GM18502 (cell line): ENCODE results near the gene CIAO3.

Experiments
- ATAC-seq: cut with Tn5 transposase; IDR thresholded peaks from one replicate; pipeline ENCODE4 v1.9.1; 2021; ENCODE audit warnings: mild to moderate bottlenecking; ENCODE audit not compliant: unreplicated experiment, poor library complexity

Gene CIAO3

DNA sequence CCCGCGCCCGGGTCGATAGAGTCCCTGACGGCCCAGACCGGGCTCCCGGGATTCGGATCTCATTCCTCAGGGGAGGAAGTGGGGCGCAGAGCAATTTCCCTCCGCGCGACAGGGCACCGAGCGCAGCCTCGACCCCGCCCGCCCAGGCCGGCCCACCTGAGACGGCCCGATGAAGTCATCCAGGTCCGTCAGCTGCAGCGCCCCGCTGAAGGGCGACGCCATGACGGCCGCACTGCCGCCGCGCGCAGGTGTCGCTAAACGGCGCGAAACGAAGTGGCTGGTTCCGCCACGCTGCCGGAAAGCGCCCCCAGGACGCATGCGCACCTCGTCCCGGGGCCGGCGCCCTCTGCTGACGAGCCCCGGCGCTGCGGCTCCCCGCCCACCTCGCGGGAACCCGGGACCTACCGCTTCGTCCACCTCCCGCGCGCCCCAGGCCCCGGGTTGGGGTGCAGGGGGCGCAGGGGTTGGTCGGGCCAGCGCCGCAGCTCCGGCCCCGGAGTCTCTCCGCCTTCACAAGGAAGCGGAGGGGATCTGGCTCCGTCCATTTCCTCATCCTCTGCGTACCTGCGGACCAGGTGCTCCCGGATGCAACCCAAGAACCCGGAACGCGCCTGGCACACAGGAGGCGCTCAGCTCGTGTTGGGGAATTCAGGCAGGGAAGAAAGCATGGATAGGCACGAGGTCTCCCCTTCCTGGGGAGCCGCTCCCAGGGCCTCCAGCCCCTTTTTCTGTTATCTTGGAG is at the start of gene CIAO3:
Gene CIAO3, minus strand, starts transcription at position 234 of the 742 bp plus-strand sequence. Its CDS starts 12 bp downstream, at position 222.
- ATAC-seq: peak; percentile 62

DNA sequence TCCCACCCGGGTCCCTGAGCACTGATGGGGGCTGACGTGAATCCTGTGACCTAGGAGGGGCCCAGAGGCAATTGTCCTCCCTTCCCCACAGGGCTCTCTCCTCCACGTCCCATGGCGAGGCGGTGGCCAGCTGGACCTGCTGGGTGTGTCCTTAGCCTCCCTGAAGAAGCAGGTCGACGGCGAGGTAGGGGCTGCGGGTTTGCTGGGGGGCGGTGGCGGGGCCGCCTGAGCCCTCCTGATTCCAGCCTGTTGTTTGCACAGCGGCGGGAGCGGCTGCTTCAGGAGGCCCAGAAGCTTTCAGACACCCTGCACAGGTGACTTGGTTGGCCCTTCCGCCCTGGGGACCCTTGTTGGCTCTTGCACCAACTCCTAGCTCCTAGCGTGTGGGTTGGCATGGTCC is 49.3 kb upstream of the CIAO3 start:
- no peak for ATAC-seq

DNA sequence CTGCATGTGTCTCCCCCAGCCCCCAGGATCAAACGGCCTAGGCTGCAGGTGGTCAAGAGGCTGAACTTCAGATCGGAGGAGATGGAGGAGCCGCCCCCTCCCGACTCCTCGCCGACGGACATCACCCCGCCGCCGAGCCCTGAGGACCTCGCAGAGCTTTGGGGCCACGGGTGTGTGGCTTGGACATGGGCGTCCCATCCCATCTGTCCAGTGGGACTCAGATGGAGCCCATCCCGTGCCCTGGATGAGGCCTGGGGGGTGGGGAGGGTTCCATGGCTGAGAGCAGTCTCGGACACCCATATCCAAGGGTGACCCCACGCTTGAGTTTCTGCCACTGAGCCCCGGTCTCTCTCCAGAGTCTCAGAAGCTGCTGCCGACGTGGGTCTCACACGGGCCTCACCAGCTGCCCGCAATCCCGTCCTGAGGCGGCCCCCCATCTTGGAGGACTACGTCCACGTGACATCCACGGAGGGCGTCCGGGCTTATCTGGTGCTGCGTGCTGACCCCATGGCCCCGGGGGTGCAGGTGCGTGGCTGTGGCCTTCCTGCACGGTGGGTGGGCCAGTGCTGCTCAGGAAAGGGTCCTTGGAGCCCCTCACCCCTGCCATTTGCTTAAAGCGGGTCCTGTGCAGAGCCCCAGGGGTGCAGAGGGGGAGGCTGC is 48.5 kb upstream of the CIAO3 start:
- ATAC-seq: no peak

DNA sequence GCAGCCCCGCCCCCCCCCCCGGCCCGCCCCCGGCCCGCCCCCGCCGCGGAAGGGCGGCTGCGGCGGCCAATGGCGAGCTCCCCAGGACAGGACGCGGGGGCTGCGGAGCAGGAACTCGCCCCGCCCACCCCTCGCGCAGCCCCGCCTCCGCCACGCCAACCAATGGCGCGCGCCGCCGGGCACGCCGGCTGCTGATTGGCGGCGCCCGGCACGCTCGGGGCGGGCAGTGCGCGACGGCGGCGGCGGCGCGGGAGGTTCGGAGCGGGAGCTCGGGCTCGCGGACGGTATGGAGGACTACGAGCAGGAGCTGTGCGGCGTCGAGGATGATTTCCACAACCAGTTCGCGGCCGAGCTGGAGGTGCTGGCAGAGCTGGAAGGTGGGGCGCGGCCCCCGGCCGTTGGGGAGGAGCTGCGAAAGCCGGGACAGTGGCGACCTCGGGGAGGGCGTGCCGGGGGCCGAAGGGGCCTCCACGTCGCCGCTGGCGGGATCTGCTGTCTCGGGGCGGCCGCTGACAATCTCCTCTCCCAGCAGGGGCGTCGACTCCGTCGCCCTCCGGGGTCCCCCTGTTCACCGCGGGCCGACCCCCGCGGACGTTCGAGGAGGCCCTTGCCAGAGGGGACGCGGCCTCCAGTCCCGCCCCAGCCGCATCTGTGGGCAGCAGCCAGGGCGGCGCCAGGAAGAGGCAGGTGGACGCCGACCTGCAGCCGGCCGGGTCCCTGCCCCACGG is 47.8 kb upstream of the CIAO3 start, which contains the start of gene CHTF18:
Gene CHTF18, plus strand, starts transcription at position 222 of the 728 bp plus-strand sequence. Its CDS starts 65 bp downstream, at position 287.
- peak; percentile 78 for ATAC-seq

DNA sequence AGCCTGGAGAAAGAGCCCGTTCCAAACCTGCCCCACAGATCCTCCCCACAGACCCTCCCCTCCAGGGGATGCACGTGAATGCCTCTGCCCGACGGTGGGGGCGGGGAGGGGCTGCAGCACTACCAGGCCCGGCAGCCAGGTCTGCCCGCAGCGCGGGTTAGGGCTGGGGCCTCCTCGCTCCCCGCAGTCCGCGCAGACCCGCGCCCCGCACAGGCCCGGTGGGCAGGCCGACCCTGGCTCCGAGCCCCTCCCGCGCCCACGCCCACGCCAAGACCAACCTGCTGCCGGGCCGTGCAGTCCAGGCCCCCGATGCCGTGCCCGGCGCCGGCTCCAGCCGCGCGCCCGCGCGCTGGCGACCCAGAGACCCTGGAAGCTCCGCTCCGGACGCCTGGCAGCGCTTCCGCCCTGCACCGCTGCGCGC is 47.2 kb upstream of the CIAO3 start, which contains the start of gene RPUSD1:
Gene RPUSD1, minus strand, starts transcription at position 404 of the 421 bp plus-strand sequence. CDS start 644 bp downstream, outside the sequence.
- peak; percentile 28 for ATAC-seq

DNA sequence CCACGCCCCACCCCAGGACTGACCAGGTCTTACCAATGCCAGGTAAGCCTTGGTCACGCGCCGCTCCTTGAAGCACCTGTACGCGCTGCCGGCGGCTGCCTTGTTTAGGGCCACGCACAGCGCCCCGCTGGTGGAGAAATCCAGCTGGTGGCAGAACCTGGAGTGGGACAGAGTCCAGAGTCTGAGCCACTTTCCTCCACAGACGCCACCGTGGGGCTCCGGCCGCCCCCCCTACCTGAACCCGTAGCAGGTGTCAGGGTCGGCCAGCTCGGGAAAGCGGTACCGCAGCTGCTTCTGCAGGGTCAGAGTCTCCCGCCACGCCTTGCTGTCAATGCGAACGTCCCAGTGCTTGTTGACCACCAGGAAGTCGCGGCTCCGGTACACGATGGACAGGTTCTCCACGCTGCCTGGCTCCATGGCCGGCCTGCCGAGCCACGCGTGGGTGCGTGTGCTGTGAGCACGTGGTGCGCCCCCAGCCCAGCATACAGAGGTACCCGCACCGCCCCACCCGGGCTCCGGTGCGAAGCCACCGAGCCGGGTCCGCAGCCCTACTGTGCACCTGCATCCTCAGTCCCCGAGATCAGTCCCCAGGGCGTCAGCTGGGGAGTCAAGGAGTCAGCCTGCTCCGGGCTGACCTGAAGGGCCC is 46.6 kb upstream of the CIAO3 start:
- peak; percentile 3 for ATAC-seq

DNA sequence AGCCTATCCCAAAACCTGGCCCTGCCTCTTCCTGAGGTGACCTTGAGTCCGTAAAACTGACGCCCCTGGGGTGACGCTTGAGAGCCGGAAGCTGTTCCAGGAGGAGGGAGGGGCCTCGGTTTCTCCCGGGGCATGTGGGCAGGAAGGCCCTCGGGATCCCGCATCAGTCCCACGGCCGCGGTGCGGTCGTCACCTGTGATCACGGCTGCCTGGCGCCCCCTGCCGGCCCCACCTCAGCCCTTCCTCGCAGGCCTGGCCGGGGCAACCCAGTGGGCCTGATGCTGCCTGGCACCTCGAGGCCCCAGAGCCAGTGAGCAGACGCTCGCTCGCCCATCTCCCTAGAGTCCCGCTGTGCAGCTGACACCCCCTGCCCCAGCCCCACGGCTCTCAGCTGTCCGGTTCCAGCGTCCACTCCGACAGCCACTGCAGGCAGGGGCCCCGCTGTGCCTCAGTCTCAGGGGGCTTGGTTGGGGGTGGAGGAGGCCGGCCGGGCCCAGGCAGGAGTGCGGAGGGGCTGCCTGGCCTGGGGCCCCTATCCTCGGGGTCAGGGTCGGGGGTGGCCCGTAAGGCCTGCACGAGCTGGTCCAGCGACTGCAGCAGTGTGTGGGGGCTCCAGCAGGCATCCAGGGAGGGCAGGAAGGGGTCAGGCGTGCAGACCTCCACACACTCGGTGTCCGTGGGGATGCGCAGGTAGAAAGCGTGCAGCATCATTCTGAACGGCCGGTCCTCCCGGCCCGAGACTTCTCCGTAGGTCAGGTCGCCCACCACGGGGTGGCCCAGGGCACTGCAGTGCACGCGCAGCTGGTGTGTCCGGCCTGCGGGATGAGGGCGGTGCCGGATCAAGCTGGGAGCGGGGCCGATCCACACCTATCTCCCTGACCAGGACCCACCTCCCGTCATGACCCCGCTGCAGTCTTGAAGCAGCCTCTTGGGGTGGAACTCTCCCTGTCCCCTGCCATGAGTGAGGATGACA is 45.1 kb upstream of the CIAO3 start:
- no peak for ATAC-seq

DNA sequence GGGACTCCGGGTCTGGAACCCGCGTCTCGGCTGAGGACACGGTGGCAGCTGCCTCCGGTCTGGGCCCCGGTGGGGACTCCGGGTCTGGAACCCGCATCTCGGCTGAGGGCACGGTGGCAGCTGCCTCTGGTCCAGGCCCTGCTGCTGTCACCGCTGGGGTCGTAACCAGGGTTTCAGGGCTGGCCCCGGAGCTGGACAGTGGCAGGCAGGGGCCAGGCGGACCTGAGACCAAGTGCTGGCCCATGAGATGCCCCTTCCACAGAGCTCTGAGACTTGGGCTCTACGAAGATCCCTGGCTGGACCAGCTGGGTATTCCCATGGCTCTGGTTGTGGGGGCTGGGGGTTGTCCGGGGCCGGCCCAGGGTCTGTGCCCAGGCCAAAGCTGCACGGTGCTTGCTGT is 43.6 kb upstream of the CIAO3 start:
- ATAC-seq: no peak

DNA sequence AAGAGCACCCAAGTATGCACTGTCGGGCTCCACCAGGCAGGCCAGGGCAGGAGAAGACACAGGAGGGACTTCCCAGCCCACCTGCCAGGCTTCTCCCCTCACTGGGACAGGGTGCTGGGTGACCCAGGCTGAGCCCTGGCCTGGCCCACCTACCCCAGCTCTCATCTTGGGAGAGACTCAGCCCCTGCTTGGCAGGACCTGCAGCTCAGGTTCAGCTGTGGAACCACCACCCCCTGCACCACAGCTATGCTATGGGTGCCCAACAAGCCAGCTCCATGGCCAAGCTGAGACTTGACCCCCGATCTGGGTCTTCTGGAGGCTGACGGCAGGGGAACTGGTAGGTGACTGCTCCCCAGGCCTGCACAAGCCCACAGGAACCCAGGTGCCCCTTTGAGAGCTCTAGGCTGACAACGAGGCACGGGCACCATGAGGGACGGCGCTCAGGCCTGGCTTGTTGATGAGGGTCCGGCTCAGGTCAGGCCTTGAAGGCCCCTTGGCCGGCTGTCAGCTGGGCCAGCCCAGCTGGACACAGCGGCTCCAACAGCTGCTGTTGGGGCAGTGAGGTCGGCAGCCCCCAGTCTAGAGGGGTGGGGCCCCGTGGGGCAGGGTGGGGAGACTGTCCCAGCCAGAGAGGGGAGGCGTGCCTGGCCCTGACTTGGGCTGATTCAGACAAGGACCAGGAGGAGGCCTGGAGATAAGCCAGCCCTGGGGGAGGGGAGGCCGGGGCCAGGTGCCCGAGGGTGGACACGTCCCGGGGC is 42.8 kb upstream of the CIAO3 start:
- ATAC-seq: no peak

DNA sequence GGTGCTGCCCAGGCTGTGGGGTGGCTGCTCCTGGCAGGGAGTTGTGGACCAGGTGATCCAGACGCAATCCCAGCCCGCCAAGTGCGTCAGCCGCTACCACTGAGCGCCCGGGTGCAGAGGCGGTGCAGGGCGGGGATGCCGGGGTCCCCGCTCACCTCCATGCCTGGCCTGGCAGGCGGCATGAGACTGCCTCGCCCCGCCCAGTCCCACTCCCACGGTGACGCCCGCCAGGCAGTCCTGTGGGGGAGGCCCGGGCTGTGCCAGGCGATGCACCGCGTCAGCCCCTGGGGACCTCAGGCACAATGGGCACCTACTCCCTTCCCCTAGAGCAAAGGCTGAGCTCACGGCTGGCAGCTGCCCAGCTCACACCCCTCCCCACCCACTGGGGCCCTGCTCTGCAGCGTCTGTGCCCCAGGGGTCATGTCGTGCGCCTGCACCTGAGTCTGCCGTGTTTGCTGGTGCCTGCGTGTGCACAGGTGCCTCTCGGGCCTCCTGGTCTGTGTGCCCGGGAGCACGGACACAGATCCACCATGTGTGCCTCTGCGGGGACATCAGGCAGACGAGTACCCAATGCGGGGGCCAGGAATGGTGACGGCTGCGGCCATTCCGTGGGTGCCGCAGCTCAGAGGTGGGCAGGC is 42.1 kb upstream of the CIAO3 start:
- no peak for ATAC-seq

DNA sequence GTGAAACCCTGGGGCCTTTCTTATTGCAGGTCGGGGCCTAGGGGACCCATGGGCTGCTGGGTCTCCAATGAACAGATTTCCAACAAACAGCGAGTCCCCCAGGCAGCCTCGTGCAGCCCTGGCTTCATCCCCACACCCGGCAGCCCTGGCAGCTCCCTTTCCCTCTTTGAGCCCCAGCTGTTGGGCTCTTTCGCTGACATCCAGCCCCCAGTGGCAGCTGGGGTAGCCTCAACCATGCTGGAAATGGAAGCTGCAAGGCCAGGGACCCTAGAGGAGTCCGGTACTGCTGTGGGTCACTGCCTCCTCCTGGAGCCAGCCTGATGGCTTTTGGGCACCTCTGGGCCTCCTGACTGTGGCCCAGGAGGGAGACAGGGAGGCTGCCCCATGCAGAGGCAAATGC is 41.5 kb upstream of the CIAO3 start:
- ATAC-seq: no peak

DNA sequence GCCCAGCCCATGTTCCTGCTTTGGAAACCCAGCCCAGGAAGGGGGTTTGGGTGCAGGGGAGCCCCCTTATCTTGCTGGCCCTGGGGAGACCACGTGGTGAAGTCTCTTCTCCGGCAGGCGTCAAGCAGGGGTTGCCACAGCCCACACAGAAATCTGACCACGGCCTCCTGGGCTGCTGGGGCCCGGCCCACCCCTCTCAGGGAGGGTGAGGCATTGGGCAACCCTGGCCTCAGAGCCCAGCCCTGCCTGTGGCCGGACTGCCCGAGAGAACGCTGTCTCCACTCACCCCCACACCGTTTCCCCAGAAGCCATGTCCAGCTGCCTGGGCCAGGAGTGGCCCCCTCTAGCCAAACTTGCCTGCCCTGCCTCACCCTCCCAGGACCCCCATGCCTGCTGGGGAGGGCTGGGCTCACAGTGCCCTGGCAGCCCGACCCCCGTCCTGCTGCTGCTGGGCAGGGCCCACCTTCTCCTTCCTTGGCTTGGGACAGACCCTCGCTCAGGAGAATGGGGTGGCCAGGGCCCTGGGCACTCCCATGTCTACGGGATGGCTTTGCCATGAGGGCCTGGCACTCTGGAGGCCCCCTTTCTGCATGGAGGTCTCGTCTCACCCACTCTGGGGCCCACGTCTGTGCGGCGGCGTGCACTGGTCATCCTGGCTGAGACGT is 40.7 kb upstream of the CIAO3 start:
- ATAC-seq: no peak

DNA sequence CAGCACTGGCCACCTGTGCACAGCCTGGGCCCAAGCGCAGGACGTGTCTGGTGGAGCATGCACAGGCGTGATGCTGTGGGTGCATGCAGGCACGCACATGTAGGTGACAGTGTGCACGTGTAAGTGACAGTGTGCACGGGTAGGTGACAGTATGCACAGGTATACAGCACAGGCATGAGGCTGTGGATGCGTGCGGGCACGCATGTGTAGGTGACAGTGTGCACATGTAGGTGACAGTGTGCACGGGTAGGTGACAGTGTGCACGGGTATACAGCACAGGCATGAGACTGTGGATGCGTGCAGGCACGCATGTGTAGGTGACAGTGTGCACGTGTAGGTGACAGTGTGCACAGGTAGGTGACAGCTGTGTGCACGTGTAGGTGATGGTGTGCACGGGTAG is 39.5 kb upstream of the CIAO3 start:
- ATAC-seq: no peak

DNA sequence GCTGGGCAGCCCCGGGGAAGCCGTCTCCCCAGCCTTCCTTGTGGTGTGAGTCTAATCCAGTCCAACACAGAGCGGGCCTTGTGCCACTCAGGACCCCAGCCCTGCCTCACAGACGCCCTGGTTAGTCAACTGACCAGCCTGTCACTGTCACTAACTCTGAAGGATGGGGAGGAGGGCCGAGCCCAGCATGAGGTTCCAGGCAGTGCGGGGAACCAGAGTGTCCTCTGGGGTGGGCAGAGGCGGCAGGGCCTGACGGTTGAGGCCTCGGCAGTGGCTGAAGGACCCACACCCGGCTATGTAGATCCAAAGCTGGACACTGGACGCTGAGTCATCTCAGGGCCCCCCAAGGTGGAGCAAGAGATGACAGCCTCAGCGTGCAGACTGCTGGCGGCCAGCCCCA is 38.8 kb upstream of the CIAO3 start:
- no peak for ATAC-seq

DNA sequence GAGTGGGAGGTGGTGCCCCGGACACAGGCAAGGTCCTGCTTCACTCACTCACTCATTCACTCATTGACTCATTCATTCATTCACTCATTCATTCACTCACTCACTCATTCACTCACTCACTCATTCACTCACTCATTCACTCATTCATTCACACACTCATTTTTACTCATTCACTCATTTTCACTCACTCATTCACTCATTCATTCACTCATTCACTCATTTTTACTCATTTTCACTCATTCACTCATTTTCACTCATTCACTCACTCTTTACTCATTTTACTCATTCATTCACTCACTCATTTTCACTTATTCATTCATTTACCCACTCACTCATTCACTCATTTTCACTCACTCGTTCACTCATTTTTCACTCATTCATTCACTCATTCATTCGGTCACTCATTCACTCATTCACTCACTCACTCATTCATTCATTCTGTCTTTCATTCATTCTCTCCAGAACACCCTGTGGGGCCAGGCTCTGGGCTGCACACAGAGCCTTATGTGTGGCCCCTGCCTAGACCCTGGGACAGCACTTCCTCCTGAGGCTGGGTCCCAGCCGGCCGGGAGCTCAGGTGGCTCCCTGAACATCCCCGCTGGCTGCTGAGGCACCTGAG is 38.2 kb upstream of the CIAO3 start:
- ATAC-seq: no peak

DNA sequence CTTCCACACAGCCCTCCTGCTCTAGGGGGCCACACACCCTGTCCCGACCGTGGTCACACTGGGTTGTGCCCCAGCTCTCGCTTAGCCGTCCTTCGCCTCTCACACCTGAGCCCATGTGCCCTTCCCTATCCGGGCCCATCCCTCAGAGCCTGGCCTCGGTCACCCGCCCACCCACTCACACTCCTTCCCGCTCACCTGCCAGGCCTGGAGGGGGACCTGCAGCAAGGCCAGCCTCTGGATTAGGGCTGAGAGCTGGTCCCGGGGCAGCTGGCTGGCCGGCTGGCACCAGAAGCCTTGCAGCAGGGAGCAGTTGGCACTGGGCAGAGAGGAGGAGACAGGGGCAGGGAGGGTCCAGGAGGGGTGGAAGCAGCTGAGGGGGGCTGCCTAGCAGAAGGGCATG is 37.6 kb upstream of the CIAO3 start:
- ATAC-seq: no peak

DNA sequence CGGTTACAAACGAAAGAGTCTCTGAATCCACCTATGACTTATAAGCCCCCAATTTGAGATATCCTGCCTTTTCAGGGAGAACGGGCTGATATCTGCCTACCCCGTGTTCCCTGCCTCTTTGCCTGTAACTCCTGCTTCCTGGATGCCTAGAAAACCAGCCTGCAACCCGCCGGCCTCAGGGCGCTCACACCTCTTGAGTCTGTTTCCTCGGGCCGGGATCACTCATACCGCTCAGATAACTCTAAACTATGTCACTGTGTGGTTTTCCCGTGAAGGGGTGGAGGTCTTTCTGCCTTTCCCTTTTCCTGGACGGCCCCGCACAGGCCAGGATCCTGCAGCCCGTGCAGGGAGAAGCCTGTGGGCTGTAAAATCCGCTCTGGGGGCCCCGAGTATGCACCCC is 37.0 kb upstream of the CIAO3 start:
- ATAC-seq: no peak
